ENCODE results near the gene RXRA. TPM values are rescaled to one million over a fixed set of nuclear protein-coding genes. Genes with fewer than 3 reads are reported as not detected.

Gene RXRA
- total RNA-seq, 1 experiment from 2014 or later, result 31.6 TPM

GRCh38 chr9:134455934-134456755, 129.9 kb downstream of the RXRA start:
- Histone ChIP-seq H3K4me3 (ENCODE audit: low read depth in 2 of 2, low read length in 2 of 2) (no peak overlapping the region), H3K27me3 (ENCODE audit: control insufficient read depth, insufficient read depth, low read length) (no peaks in the 10 kb centered on the region), H3K4me1 (ENCODE audit: control insufficient read depth, insufficient read depth, low read length) (no peaks in the 10 kb centered on the region), H3K27ac (ENCODE audit: low read length) (no peak overlapping the region), H3K36me3 (ENCODE audit: control insufficient read depth, insufficient read depth, low read length) (no peaks in the 10 kb centered on the region), H3K9me3 (ENCODE audit: control insufficient read depth, insufficient read depth, low read depth, low read length) (no peaks in the 10 kb centered on the region)
- BruUV-seq (replicated peaks), result no TSS peak
- intact Hi-C loops (cut with micrococcal nuclease; ENCODE audit: unreplicated experiment), result no loop called here
- no peak for DNase-seq (ENCODE audit: low read depth, low spot score)
- in situ Hi-C loops (cut with HindIII; ENCODE audit: low pct_unique_long_range_greater_than_20kb, low sequenced_read_pairs), result no loop called here
- POLR2A ChIA-PET, result no interaction called here
- peak; percentile 71 for ATAC-seq
- CTCF ChIA-PET, result no interaction called here
- TF ChIP-seq REST (IDR thresholded peaks at IDR 0.05; ENCODE audit: insufficient read depth in 1 of 2, low read depth in 2 of 2, low read length in 1 of 2), result no peak
- TF ChIP-seq, protein P1, sequence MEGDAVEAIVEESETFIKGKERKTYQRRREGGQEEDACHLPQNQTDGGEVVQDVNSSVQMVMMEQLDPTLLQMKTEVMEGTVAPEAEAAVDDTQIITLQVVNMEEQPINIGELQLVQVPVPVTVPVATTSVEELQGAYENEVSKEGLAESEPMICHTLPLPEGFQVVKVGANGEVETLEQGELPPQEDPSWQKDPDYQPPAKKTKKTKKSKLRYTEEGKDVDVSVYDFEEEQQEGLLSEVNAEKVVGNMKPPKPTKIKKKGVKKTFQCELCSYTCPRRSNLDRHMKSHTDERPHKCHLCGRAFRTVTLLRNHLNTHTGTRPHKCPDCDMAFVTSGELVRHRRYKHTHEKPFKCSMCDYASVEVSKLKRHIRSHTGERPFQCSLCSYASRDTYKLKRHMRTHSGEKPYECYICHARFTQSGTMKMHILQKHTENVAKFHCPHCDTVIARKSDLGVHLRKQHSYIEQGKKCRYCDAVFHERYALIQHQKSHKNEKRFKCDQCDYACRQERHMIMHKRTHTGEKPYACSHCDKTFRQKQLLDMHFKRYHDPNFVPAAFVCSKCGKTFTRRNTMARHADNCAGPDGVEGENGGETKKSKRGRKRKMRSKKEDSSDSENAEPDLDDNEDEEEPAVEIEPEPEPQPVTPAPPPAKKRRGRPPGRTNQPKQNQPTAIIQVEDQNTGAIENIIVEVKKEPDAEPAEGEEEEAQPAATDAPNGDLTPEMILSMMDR (IDR thresholded peaks at IDR 0.05), result no peak
- TF ChIP-seq SIN3A (IDR thresholded peaks at IDR 0.05; ENCODE audit: borderline replicate concordance, insufficient read depth, low read depth, low read length), result no peak
- TF ChIP-seq POLR2AphosphoS5 (IDR thresholded peaks at IDR 0.05; ENCODE audit: low read depth, low read length), result no peak
- no peak for TF ChIP-seq TCF7L2 (IDR thresholded peaks at IDR 0.05; ENCODE audit: low read depth, low read length)

GRCh38 chr9:134456756-134457305, 130.6 kb downstream of the RXRA start:
- DNase-seq (ENCODE audit: low read depth, low spot score), result no peak
- 0 out of 2 replicates have a peak, but pooled peaks have one; percentile 24 for ATAC-seq
- intact Hi-C loops (cut with micrococcal nuclease; ENCODE audit: unreplicated experiment) (no loop called here), in situ Hi-C loops (cut with HindIII; ENCODE audit: low pct_unique_long_range_greater_than_20kb, low sequenced_read_pairs) (no loop called here)
- TF ChIP-seq, protein P1 (IDR thresholded peaks at IDR 0.05), result no peak
- no peak for TF ChIP-seq POLR2AphosphoS5 (IDR thresholded peaks at IDR 0.05; ENCODE audit: low read depth, low read length)
- TF ChIP-seq REST (IDR thresholded peaks at IDR 0.05; ENCODE audit: insufficient read depth in 1 of 2, low read depth in 2 of 2, low read length in 1 of 2), result no peak
- TF ChIP-seq TCF7L2 (IDR thresholded peaks at IDR 0.05; ENCODE audit: low read depth, low read length), result no peak
- TF ChIP-seq SIN3A (IDR thresholded peaks at IDR 0.05; ENCODE audit: borderline replicate concordance, insufficient read depth, low read depth, low read length), result no peak
- BruUV-seq (replicated peaks), result no TSS peak
- Histone ChIP-seq H3K9me3 (ENCODE audit: control insufficient read depth, insufficient read depth, low read depth, low read length) (no peaks in the 10 kb centered on the region), H3K4me3 (ENCODE audit: low read depth in 2 of 2, low read length in 2 of 2) (no peak overlapping the region), H3K27me3 (ENCODE audit: control insufficient read depth, insufficient read depth, low read length) (no peaks in the 10 kb centered on the region), H3K4me1 (ENCODE audit: control insufficient read depth, insufficient read depth, low read length) (no peaks in the 10 kb centered on the region), H3K36me3 (ENCODE audit: control insufficient read depth, insufficient read depth, low read length) (no peaks in the 10 kb centered on the region), H3K27ac (ENCODE audit: low read length) (no peak overlapping the region)
- CTCF ChIA-PET, result no interaction called here
- POLR2A ChIA-PET, result interaction anchor here (0.6 kb wide), 1 partner anchor 218 kb away, joined by 3 read pairs; no protein-coding TSS in a partner anchor

All from Panc1 (cell line).